ENCODE measurements around the gene UBALD1. TPM values are rescaled to one million over a fixed set of nuclear protein-coding genes. Genes with fewer than 3 reads are reported as not detected.

The UBALD1 gene
- total RNA-seq, 1 experiment from 2014 or later, result 42.1 TPM

DNA sequence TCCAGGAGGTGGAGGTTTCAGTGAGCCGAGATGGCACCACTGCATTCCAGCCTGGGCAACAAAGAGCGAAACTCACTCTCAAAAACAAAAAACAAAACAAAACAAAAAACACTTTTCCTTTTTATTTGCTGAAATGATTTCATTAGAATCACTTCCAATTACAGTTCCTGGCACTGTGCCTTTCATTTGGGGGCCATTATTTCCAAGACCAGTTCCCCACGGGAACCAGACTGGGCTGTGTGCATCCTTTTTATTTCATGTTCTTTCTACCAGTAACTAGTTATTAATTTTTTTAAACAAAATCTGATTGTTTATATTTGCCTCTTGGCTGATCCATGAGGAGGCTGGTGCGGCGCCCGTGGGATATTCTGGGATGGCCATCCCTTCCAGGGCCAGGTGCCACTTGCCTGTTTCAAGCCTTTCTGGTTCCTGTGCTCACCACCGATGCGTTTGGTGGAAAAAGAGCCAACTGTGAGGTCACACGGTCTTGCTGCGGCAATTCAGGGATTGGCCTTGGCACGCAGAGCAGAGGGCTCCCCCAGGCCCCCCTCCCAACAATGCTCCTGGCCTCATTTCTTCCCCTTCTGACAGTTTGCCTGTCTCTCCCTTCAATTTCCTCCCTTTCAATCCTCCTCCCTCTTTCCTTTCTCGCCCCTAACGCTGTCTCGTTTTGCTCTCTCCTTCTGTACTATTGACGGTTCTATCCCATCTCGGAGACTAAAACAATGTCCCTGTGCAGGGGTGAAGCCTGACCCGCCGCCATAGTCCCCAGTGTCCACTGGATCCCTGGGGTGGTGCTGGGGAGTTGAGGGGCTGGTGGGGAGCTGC lies 13.4 kb downstream of the UBALD1 start:
- no TSS peak for BruUV-seq (replicated peaks)
- Mint-ChIP-seq H3K4me3 (ENCODE audit: unreplicated experiment) (no peak overlapping the region), H3K9me3 (ENCODE audit: unreplicated experiment) (no peaks in the 10 kb centered on the region), H3K4me1 (ENCODE audit: insufficient read depth, unreplicated experiment) (no peaks in the 10 kb centered on the region), H3K27ac (ENCODE audit: low read depth, unreplicated experiment) (no peak overlapping the region), H3K36me3 (ENCODE audit: insufficient read depth, unreplicated experiment) (peaks cover 3% of the 10 kb centered on the region), H3K27me3 (ENCODE audit: insufficient read depth, unreplicated experiment) (peaks cover 11% of the 10 kb centered on the region)
- ChIA-PET POLR2A (interaction anchor here (5.1 kb wide), 1 partner anchor 15 kb away, joined by 24 read pairs; the partner anchor contains the start of gene UBALD1), CTCF (no interaction called here)
- intact Hi-C loops (cut with micrococcal nuclease), result no loop called here
- TF ChIP-seq, protein P1, sequence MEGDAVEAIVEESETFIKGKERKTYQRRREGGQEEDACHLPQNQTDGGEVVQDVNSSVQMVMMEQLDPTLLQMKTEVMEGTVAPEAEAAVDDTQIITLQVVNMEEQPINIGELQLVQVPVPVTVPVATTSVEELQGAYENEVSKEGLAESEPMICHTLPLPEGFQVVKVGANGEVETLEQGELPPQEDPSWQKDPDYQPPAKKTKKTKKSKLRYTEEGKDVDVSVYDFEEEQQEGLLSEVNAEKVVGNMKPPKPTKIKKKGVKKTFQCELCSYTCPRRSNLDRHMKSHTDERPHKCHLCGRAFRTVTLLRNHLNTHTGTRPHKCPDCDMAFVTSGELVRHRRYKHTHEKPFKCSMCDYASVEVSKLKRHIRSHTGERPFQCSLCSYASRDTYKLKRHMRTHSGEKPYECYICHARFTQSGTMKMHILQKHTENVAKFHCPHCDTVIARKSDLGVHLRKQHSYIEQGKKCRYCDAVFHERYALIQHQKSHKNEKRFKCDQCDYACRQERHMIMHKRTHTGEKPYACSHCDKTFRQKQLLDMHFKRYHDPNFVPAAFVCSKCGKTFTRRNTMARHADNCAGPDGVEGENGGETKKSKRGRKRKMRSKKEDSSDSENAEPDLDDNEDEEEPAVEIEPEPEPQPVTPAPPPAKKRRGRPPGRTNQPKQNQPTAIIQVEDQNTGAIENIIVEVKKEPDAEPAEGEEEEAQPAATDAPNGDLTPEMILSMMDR (IDR thresholded peaks at IDR 0.05; ENCODE audit: unreplicated experiment), result no peak
- no peak for DNase-seq (ENCODE audit: unreplicated experiment)

DNA sequence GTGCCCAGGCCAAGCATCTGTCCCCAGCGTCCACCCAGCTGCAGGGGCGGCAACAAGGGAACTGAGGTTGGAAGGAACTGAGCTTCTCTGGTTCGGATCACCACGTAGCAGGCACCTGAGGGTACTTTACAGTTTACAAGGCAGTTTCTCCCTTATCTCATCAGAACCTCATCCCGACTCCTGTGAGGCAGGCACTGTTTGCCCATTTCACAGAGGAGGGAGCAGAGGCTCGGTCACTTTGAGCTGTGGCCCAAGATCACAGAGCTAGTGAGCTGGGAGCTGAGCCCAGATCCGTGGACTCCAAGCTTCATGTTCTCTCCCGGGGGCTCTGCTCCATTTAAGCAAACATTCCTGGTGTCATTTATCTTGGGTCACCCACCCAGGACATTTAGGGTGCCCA lies 15.1 kb downstream of the UBALD1 start:
- CTCF ChIA-PET, result interaction anchor here (0.6 to 2.3 kb wide), 2 partner anchors 14 to 15 kb away, joined by 3 to 10 read pairs; no protein-coding TSS in a partner anchor
- H3K4me1 Mint-ChIP-seq (ENCODE audit: insufficient read depth, unreplicated experiment), result no peaks in the 10 kb centered on the region
- intact Hi-C loops (cut with micrococcal nuclease), result no loop called here
- H3K36me3 Mint-ChIP-seq (ENCODE audit: insufficient read depth, unreplicated experiment), result no peaks in the 10 kb centered on the region
- no peaks in the 10 kb centered on the region for H3K9me3 Mint-ChIP-seq (ENCODE audit: unreplicated experiment)
- TF ChIP-seq, protein P1 (IDR thresholded peaks at IDR 0.05; ENCODE audit: unreplicated experiment), result no peak
- H3K27ac Mint-ChIP-seq (ENCODE audit: low read depth, unreplicated experiment), result no peak overlapping the region
- H3K4me3 Mint-ChIP-seq (ENCODE audit: unreplicated experiment), result no peak overlapping the region
- POLR2A ChIA-PET, result interaction anchor here (5.1 kb wide), 1 partner anchor 16 kb away, joined by 24 read pairs; the partner anchor contains the start of gene UBALD1
- DNase-seq (ENCODE audit: unreplicated experiment), result no peak
- peaks cover 11% of the 10 kb centered on the region for H3K27me3 Mint-ChIP-seq (ENCODE audit: insufficient read depth, unreplicated experiment)
- no TSS peak for BruUV-seq (replicated peaks)

DNA sequence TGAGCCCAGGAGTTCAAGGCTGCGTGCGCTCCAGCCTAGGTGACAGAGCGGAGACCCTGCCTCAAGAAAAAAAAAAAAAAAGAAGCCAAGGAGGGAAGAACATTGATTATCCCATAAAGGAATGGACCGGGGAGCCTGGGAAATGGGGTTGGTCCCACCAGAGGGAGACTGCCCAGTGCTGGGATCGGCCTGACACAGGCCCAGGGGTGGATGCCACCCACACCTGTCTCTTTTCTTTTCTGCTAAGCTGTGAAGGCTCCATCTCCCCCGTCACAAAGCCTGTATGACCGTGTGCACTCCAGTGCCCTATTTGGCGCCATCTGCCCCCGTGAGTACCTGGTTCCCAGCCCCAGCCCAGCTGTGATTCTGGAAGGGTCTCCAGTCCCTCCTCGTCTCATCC lies 15.7 kb downstream of the UBALD1 start:
- no peak overlapping the region for H3K27ac Mint-ChIP-seq (ENCODE audit: low read depth, unreplicated experiment)
- no TSS peak for BruUV-seq (replicated peaks)
- intact Hi-C loops (cut with micrococcal nuclease), result no loop called here
- H3K27me3 Mint-ChIP-seq (ENCODE audit: insufficient read depth, unreplicated experiment), result peaks cover 11% of the 10 kb centered on the region
- no peak overlapping the region for H3K4me3 Mint-ChIP-seq (ENCODE audit: unreplicated experiment)
- no peak for DNase-seq (ENCODE audit: unreplicated experiment)
- ChIA-PET POLR2A (interaction anchor here (5.1 kb wide), 1 partner anchor 17 kb away, joined by 24 read pairs; the partner anchor contains the start of gene UBALD1), CTCF (interaction anchor here (0.6 to 2.3 kb wide), 3 partner anchors 11 to 15 kb away, joined by 3 to 10 read pairs (median 6); no protein-coding TSS in a partner anchor)
- H3K4me1 Mint-ChIP-seq (ENCODE audit: insufficient read depth, unreplicated experiment), result no peaks in the 10 kb centered on the region
- H3K36me3 Mint-ChIP-seq (ENCODE audit: insufficient read depth, unreplicated experiment), result no peaks in the 10 kb centered on the region
- H3K9me3 Mint-ChIP-seq (ENCODE audit: unreplicated experiment), result no peaks in the 10 kb centered on the region
- TF ChIP-seq, protein P1 (IDR thresholded peaks at IDR 0.05; ENCODE audit: unreplicated experiment), result no peak

DNA sequence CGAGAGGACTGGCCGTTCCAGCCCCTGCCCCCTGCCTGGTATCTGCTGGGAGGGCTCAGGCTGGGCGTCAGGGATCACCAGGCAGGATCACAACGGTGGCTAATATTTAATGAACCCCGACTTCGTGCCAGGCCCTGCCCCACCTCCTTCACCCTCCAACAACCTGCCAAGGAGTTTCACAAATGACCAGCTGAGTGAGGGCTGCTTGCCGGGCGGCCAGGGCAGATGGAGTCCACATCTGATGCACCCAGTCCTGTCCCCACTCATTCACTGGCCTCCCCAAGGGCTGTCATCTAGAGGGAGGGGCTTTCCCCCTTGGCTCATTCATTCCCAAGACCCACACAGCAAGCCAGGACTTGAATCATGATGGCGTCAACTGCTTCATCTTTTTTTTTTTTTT lies 17.5 kb downstream of the UBALD1 start:
- H3K36me3 Mint-ChIP-seq (ENCODE audit: insufficient read depth, unreplicated experiment), result no peaks in the 10 kb centered on the region
- ChIA-PET POLR2A (interaction anchor here (1.2 to 5.1 kb wide), 2 partner anchors 12 to 19 kb away, joined by 5 to 24 read pairs; partner anchors contain the start of gene UBALD1), CTCF (interaction anchor here (0.7 to 3.3 kb wide), 5 partner anchors 9 to 91 kb away, joined by 3 to 27 read pairs (median 6); no protein-coding TSS in a partner anchor)
- TF ChIP-seq, protein P1 (IDR thresholded peaks at IDR 0.05; ENCODE audit: unreplicated experiment), result no peak
- BruUV-seq (replicated peaks), result no TSS peak
- no peaks in the 10 kb centered on the region for H3K9me3 Mint-ChIP-seq (ENCODE audit: unreplicated experiment)
- no peaks in the 10 kb centered on the region for H3K4me1 Mint-ChIP-seq (ENCODE audit: insufficient read depth, unreplicated experiment)
- H3K27me3 Mint-ChIP-seq (ENCODE audit: insufficient read depth, unreplicated experiment), result peaks cover 11% of the 10 kb centered on the region
- no peak overlapping the region for H3K27ac Mint-ChIP-seq (ENCODE audit: low read depth, unreplicated experiment)
- no peak overlapping the region for H3K4me3 Mint-ChIP-seq (ENCODE audit: unreplicated experiment)
- DNase-seq (ENCODE audit: unreplicated experiment), result peak; percentile 79
- intact Hi-C loops (cut with micrococcal nuclease), result no loop called here
